Measurements from ENCODE around the gene ING2.

The ING2 gene

DNA sequence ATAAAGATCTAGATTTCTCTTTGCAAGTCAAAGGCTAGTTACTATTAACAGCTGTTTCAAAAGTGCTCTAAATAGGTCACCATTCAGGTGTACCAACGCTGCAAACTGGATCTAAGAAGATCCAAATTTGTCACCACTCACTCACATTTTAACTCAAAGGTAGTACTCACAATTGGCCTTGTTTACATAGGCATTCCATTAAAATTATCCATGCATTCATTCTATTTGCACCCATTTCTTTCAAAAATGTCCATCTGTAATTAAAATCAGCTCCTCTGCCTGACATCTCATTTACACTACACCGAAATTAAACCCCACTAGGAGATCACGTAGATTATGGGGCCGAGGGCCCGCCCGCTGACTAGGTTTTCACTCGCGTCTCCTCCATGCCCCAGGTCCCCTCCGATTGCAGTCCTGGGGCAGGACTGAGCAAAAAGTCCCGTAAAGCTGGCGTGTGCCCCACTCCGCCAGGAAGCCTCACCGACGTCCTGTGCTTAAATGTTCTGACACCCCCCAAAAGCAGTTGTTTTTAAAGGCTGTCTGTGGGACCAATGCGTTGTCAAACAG lies 1.3 kb upstream of the ING2 start:
- no peaks in the 10 kb centered on the region for H3K27me3 ChIP-seq (ENCODE audit: control insufficient read depth, insufficient read depth, low read length)
- H3K4me1 ChIP-seq (ENCODE audit: control insufficient read depth, insufficient read depth, low read length): peaks cover 21% of the 10 kb centered on the region
- H3K9ac ChIP-seq (ENCODE audit: low read depth, low read length): peak overlapping the region; percentile 91
- no peaks in the 10 kb centered on the region for H3K36me3 ChIP-seq (ENCODE audit: insufficient read depth, low read length)
- H3K9me3 ChIP-seq (replicated peaks; ENCODE audit: low read length): no peaks in the 10 kb centered on the region
- peak overlapping the region; percentile 90 for H3K4me2 ChIP-seq (ENCODE audit: low read length)
- H3K4me3 ChIP-seq (ENCODE audit: low read length): peak overlapping the region; percentile 90

DNA sequence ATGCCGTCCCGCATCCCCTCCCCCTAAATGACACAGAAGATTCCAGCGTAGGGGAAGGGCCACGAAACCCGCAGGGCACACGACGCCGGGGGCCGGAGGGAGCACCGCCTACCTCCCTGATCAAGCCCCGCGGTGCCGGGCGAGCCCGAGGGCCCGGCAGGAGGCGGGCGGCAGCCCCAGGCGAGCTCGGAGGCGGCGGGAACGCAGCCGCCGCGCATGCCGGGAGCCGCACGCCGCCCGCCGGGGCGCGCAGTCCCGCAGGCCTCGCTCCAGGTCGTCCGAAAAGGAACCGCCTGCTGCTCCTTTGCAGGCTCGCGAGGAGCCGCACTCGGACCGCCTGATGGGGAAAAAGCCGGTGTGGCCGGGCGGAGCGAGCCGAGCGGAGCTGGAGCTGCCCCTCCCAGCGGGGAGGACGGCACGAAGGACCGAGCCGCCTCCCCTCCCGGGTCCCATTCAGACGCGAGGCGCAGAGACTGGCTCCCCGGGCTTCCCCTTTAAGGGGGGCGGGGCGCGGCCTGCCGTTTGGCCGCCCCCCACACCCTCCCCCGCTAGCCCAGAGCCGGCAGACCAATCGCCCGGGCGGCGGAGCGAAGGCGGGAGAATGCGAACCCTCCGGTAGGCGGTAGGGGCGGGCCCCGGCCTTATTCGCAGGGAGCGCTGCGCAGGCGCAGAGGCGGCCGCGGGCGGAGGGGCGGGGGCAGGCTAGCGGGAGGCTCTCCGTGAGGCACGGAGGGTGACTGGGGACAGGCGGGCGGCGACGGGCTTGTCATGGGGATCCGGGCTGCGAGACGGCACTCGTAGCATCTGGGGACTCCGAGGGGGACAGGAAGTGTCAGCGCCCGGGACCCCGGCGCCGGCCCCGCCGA lies 561 bp upstream of the ING2 start:
- Histone ChIP-seq H3K27me3 (ENCODE audit: control insufficient read depth, insufficient read depth, low read length) (no peaks in the 10 kb centered on the region), H3K9ac (ENCODE audit: low read depth, low read length) (peak overlapping the region; percentile 94), H3K9me3 (replicated peaks; ENCODE audit: low read length) (no peaks in the 10 kb centered on the region), H3K4me3 (ENCODE audit: low read length) (peak overlapping the region; percentile 90), H3K4me1 (ENCODE audit: control insufficient read depth, insufficient read depth, low read length) (peaks cover 21% of the 10 kb centered on the region), H3K36me3 (ENCODE audit: insufficient read depth, low read length) (no peaks in the 10 kb centered on the region), H3K4me2 (ENCODE audit: low read length) (peak overlapping the region; percentile 96)

DNA sequence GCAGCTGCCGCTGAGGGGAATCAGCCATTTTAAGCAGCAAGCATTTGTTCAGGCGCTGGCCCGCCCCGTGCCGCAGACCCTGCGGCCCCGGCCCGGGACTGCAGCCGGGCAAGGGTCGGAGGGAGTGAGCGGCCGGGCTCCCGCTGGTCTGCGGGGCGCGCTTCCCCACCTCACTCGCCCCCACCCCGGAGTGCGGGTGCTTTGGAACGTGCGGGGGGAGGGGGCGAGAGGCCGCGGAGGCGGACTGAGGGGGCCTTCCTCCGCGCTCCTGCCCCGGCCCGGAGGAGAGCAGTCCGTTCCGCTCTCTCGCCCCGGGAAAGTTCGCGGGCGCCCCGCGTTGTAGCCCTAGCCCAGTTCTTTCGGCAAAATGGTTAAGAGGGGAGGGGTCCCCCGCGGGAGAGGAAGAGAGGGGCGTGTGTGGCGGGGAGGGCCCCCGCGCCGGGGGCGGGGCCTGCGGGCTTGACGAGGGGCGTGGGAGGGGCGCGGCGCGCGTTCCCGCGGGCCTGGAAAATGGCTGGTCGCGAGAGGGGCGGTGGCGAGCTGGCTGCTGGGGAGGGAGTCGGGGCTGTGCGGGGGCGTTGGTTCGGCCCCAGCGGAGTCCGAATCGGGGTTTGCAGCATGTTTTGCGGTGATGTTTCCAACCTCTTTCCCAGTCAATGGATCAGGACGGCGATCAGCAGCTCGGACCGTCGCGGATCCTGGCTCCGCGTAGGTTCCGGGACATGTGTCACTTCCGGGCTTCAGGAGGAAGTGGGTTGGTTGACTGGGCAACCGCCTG lies 942 bp downstream of the ING2 start:
- Histone ChIP-seq H3K36me3 (ENCODE audit: insufficient read depth, low read length) (peaks cover 7% of the 10 kb centered on the region), H3K4me1 (ENCODE audit: control insufficient read depth, insufficient read depth, low read length) (peaks cover 21% of the 10 kb centered on the region), H3K4me2 (ENCODE audit: low read length) (peak overlapping the region; percentile 96), H3K27me3 (ENCODE audit: control insufficient read depth, insufficient read depth, low read length) (no peaks in the 10 kb centered on the region), H3K4me3 (ENCODE audit: low read length) (peak overlapping the region; percentile 90), H3K9me3 (replicated peaks; ENCODE audit: low read length) (no peaks in the 10 kb centered on the region), H3K9ac (ENCODE audit: low read depth, low read length) (peak overlapping the region; percentile 94)

DNA sequence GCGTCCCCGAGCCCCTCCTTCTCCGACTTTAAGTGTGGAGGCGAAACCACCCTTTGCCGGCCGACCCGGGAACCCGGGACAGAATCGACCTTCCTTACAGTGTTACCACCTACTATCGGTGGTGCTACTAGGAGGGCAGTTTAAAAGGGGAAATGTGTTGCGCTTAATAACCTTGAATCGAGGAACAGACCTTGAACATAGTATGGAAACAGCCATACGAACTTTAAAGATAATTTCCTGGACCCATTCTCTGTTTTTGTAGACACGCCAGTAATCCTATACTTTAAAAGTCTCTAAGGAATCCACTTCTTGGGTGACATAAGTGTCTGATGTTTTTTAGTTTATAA lies 1.5 kb downstream of the ING2 start:
- H3K9me3 ChIP-seq (replicated peaks; ENCODE audit: low read length): no peaks in the 10 kb centered on the region
- peak overlapping the region; percentile 94 for H3K9ac ChIP-seq (ENCODE audit: low read depth, low read length)
- H3K27me3 ChIP-seq (ENCODE audit: control insufficient read depth, insufficient read depth, low read length): no peaks in the 10 kb centered on the region
- H3K4me3 ChIP-seq (ENCODE audit: low read length): peak overlapping the region; percentile 90
- H3K4me2 ChIP-seq (ENCODE audit: low read length): peak overlapping the region; percentile 96
- H3K36me3 ChIP-seq (ENCODE audit: insufficient read depth, low read length): peaks cover 11% of the 10 kb centered on the region
- H3K4me1 ChIP-seq (ENCODE audit: control insufficient read depth, insufficient read depth, low read length): peaks cover 21% of the 10 kb centered on the region

DNA sequence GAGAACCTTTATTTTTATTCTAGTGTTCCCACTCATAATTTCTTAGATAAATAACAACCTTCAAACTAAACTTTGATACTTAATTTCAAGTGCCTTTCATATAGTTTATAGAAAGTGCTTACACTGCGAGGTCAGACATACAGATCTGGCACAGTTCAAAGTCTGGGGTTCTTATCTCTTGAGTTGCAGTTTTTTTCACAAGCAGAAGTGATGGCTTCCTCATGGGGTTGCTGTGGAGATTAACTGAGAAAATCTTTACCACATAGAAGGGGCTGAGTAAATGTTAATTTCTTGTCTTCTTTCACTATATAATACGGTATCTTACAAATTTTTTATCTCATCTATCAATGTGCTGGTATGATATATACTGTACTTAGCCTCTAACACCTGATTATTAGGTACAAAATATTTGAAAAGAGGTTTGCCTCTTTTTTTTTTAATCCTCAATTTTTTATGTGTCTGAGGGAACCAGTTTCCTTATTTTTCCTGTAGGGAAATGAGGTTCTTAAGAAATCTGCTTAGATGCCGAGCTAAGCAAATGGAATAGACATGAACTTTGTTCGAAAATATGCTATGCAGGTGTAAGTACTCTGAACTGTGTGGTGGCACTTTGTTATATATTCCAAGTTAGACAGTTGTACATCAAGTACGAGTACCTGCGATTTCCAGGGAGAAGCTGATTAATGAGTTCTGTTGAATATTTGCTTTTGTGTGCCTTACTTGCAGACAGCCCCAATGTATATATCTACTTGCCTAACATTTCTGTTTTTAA lies 3.3 kb downstream of the ING2 start:
- no peaks in the 10 kb centered on the region for H3K27me3 ChIP-seq (ENCODE audit: control insufficient read depth, insufficient read depth, low read length)
- H3K4me2 ChIP-seq (ENCODE audit: low read length): no peak overlapping the region
- H3K9ac ChIP-seq (ENCODE audit: low read depth, low read length): no peak overlapping the region
- H3K9me3 ChIP-seq (replicated peaks; ENCODE audit: low read length): no peaks in the 10 kb centered on the region
- no peak overlapping the region for H3K4me3 ChIP-seq (ENCODE audit: low read length)
- peaks cover 11% of the 10 kb centered on the region for H3K4me1 ChIP-seq (ENCODE audit: control insufficient read depth, insufficient read depth, low read length)
- peaks cover 25% of the 10 kb centered on the region for H3K36me3 ChIP-seq (ENCODE audit: insufficient read depth, low read length)

DNA sequence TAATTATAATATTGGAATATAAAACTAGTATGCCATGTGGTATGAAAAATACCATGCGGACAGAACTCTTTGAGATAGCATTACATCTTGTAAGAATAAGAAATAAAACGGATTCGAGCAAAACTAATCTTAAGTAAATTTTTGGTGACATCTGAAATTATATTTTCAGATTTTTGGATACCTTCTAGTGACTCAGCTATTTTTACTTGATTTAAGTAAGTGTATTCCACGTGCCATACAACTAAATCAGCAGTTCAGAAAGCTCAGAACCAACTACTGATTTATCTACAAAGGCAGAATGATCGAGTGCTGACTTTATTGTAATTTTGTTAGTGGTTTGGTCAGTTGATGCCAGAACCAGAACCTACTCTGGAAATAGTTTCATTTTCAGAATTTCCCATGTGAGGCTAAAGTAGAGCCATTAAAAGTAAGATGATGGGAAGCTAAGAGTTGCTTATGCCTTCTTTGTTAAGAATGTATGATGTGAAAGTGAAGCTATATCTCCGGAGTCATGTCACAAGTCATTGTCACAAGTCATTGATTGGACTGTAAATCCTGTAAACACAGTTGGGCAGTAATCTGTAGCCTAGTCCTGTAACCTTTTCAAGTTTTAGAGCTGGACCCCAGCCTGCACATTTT lies 4.0 kb downstream of the ING2 start:
- no peak overlapping the region for H3K9ac ChIP-seq (ENCODE audit: low read depth, low read length)
- no peak overlapping the region for H3K4me3 ChIP-seq (ENCODE audit: low read length)
- peaks cover 9% of the 10 kb centered on the region for H3K4me1 ChIP-seq (ENCODE audit: control insufficient read depth, insufficient read depth, low read length)
- H3K27me3 ChIP-seq (ENCODE audit: control insufficient read depth, insufficient read depth, low read length): no peaks in the 10 kb centered on the region
- H3K4me2 ChIP-seq (ENCODE audit: low read length): no peak overlapping the region
- peaks cover 25% of the 10 kb centered on the region for H3K36me3 ChIP-seq (ENCODE audit: insufficient read depth, low read length)
- H3K9me3 ChIP-seq (replicated peaks; ENCODE audit: low read length): no peaks in the 10 kb centered on the region

DNA sequence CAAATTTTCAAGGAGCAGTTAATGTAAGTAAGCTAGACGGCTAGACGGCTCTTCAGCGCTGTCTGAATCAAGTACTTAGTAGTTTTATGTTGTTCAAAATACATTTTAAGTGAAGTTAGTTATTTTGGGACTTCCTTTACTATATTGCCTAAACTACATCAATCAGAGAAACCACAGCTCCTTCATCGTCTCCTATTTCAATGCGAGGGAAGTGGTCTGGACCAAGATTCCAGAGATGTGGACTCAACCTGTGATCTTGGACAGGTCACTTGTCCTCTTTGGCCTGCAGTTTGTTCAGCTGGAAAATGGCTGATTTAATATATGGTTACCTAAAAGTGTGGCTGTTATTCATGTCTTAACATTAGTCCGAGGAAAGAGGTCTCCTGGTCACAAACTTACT lies 10.6 kb downstream of the ING2 start:
- Histone ChIP-seq H3K36me3 (ENCODE audit: insufficient read depth, low read length) (peaks cover 21% of the 10 kb centered on the region), H3K9me3 (replicated peaks; ENCODE audit: low read length) (no peaks in the 10 kb centered on the region), H3K27me3 (ENCODE audit: control insufficient read depth, insufficient read depth, low read length) (no peaks in the 10 kb centered on the region), H3K4me1 (ENCODE audit: control insufficient read depth, insufficient read depth, low read length) (no peaks in the 10 kb centered on the region), H3K4me2 (ENCODE audit: low read length) (no peak overlapping the region), H3K4me3 (ENCODE audit: low read length) (no peak overlapping the region), H3K9ac (ENCODE audit: low read depth, low read length) (no peak overlapping the region)

DNA sequence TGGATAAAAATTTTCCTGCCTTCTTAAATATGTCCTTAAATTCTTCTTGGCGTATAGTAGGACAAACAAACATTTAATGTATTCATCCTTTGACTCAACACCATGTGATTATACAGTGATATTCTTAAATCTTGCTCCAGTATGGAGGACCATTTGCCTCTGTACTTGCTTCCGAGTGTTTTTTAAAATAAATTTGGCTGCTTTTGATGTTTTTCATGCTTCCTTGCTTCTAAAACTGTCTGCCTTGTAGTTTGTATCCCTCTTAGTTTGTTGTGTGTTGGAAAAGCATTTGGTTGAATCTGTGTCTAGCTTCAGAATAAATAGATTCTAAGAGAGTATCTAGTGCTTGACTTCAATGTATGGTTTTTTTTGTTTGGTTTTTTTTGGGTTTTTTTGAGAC lies 12.3 kb downstream of the ING2 start:
- Histone ChIP-seq H3K9ac (ENCODE audit: low read depth, low read length) (no peak overlapping the region), H3K36me3 (ENCODE audit: insufficient read depth, low read length) (peaks cover 5% of the 10 kb centered on the region), H3K4me2 (ENCODE audit: low read length) (no peak overlapping the region), H3K27me3 (ENCODE audit: control insufficient read depth, insufficient read depth, low read length) (no peaks in the 10 kb centered on the region), H3K9me3 (replicated peaks; ENCODE audit: low read length) (no peaks in the 10 kb centered on the region), H3K4me3 (ENCODE audit: low read length) (no peak overlapping the region), H3K4me1 (ENCODE audit: control insufficient read depth, insufficient read depth, low read length) (no peaks in the 10 kb centered on the region)

DNA sequence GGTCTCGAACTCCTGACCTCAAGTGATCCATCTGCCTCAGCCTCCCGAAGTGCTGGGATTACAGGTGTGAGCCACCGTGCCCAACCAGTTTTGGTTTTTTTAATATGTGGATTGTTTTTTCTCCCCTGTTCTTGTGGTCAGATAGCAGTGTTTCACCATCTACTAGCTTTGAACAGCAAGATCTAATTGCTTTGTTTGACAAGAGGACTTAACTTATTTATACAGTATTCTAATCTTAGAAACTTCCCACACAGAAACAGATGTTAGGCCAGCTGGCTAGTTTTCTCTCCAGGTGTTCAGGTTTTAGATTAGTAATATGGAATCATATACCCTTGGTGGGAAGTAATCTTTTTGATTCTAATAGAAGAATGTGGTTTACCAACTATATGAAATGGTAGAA lies 12.9 kb downstream of the ING2 start:
- H3K9ac ChIP-seq (ENCODE audit: low read depth, low read length): no peak overlapping the region
- H3K36me3 ChIP-seq (ENCODE audit: insufficient read depth, low read length): no peaks in the 10 kb centered on the region
- no peak overlapping the region for H3K4me2 ChIP-seq (ENCODE audit: low read length)
- H3K4me3 ChIP-seq (ENCODE audit: low read length): no peak overlapping the region
- H3K4me1 ChIP-seq (ENCODE audit: control insufficient read depth, insufficient read depth, low read length): no peaks in the 10 kb centered on the region
- H3K27me3 ChIP-seq (ENCODE audit: control insufficient read depth, insufficient read depth, low read length): no peaks in the 10 kb centered on the region
- H3K9me3 ChIP-seq (replicated peaks; ENCODE audit: low read length): no peaks in the 10 kb centered on the region

DNA sequence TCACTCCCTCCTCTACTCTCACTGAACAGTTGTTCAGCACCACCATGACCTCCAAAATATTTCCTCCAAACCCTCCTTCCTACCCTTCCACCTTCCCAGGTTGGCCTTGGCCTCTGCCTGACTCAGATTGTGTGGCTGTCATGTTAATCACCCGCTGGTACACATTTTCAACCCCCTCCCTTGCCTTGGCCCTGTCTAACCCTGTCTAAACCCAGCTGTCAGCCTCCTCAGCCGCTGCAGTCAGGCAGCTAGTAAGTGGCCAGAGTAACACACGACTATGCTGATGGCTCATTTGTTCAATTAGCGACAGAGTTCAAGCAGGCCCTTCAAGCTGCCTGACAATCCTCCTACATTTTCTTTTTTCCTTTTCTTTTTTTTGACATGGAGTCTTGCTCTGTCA lies 18.0 kb downstream of the ING2 start:
- peaks cover 4% of the 10 kb centered on the region for H3K27me3 ChIP-seq (ENCODE audit: control insufficient read depth, insufficient read depth, low read length)
- H3K36me3 ChIP-seq (ENCODE audit: insufficient read depth, low read length): no peaks in the 10 kb centered on the region
- no peak overlapping the region for H3K9ac ChIP-seq (ENCODE audit: low read depth, low read length)
- no peaks in the 10 kb centered on the region for H3K4me1 ChIP-seq (ENCODE audit: control insufficient read depth, insufficient read depth, low read length)
- H3K9me3 ChIP-seq (replicated peaks; ENCODE audit: low read length): no peaks in the 10 kb centered on the region
- no peak overlapping the region for H3K4me3 ChIP-seq (ENCODE audit: low read length)
- no peak overlapping the region for H3K4me2 ChIP-seq (ENCODE audit: low read length)

DNA sequence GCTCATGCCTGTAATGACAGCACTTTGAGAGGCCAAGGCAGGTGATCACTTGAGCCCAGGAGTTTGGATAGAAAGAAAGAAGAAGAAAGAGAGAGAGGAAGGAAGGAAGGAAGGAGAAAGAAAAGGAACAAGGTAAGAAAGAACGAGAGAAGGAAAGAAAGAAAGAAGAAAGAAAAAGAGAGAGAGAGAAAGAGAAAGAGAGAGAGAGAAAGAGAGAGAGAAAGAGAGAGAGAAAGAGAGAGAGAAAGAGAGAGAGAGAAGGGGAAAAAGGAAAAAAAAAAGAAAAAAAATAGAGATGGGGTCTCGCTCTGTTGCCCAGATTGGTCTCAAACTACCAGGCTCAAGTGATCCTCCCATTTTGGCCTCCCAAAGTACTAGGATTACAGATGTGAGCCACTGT lies 22.5 kb downstream of the ING2 start:
- Histone ChIP-seq H3K9ac (ENCODE audit: low read depth, low read length) (no peak overlapping the region), H3K4me2 (ENCODE audit: low read length) (no peak overlapping the region), H3K4me1 (ENCODE audit: control insufficient read depth, insufficient read depth, low read length) (no peaks in the 10 kb centered on the region), H3K36me3 (ENCODE audit: insufficient read depth, low read length) (no peaks in the 10 kb centered on the region), H3K27me3 (ENCODE audit: control insufficient read depth, insufficient read depth, low read length) (peaks cover 14% of the 10 kb centered on the region), H3K4me3 (ENCODE audit: low read length) (no peak overlapping the region), H3K9me3 (replicated peaks; ENCODE audit: low read length) (no peaks in the 10 kb centered on the region)
